SKM-1 treated with dmso at 0.1 percent for 144 hours (cell line): Measurements from ENCODE around the gene ANKRD55.
"Not testable (repeated sequence)": the region's sequence is repeated elsewhere in the genome, so short reads cannot be mapped to it uniquely, and the experiment has no call there.

Experiments
- DNase-seq: peaks from one replicate; lab custom pipeline; 2025; ENCODE audit not compliant: unreplicated experiment; lab: John Stamatoyannopoulos, UW

ANKRD55 gene

GRCh38 chr5:56253924-56254323, 20.8 kb upstream of the ANKRD55 start:
- DNase-seq, result no peak

- no peak for DNase-seq
These were observed 20.0 kb upstream of the ANKRD55 start for GRCh38 chr5:56253126-56253525.

- DNase-seq, result no peak
These were observed 18.9 kb upstream of the ANKRD55 start for GRCh38 chr5:56251918-56252553.

GRCh38 chr5:56251440-56251839, 18.3 kb upstream of the ANKRD55 start:
- no peak for DNase-seq

GRCh38 chr5:56250011-56250410, 16.9 kb upstream of the ANKRD55 start:
- DNase-seq, result no peak

- not testable (repeated sequence) for DNase-seq
These were observed 16.0 kb upstream of the ANKRD55 start for GRCh38 chr5:56249085-56249484.

GRCh38 chr5:56247592-56247991, 14.5 kb upstream of the ANKRD55 start:
- no peak for DNase-seq

- DNase-seq, result no peak
These were observed 13.6 kb upstream of the ANKRD55 start for GRCh38 chr5:56246769-56247168.

- no peak for DNase-seq
These were observed 12.4 kb upstream of the ANKRD55 start for GRCh38 chr5:56245481-56245880.

GRCh38 chr5:56244627-56245026, 11.5 kb upstream of the ANKRD55 start:
- DNase-seq, result no peak

- DNase-seq, result not testable (repeated sequence)
These were observed 9.1 kb upstream of the ANKRD55 start for GRCh38 chr5:56242271-56242670.

GRCh38 chr5:56232538-56232937, 592 bp downstream of the ANKRD55 start:
- no peak for DNase-seq

GRCh38 chr5:56230576-56230975, 2.6 kb downstream of the ANKRD55 start:
- no peak for DNase-seq

GRCh38 chr5:56229111-56229510, 4.0 kb downstream of the ANKRD55 start:
- DNase-seq, result no peak

- no peak for DNase-seq
These were observed 4.5 kb downstream of the ANKRD55 start for GRCh38 chr5:56228631-56229030.

- DNase-seq, result no peak
These were observed 5.4 kb downstream of the ANKRD55 start for GRCh38 chr5:56227691-56228090.

- not testable (repeated sequence) for DNase-seq
These were observed 9.8 kb downstream of the ANKRD55 start for GRCh38 chr5:56223298-56223697.

GRCh38 chr5:56221601-56222000, 11.5 kb downstream of the ANKRD55 start:
- not testable (repeated sequence) for DNase-seq

- no peak for DNase-seq
These were observed 17.9 kb downstream of the ANKRD55 start for GRCh38 chr5:56215019-56215830.

GRCh38 chr5:56213886-56214535, 19.1 kb downstream of the ANKRD55 start:
- not testable (repeated sequence) for DNase-seq

- no peak for DNase-seq
These were observed 20.8 kb downstream of the ANKRD55 start for GRCh38 chr5:56212130-56212879.
